ENCODE results near the gene ADGRF5. TPM values are rescaled to one million over a fixed set of nuclear protein-coding genes. Genes with fewer than 3 reads are reported as not detected.
A peak's percentile ranks its signal among the peaks of the same experiment; 100 is the strongest.

The ADGRF5 gene
- total and polyA plus RNA-seq, 12 donors = 27.1 to 92.1 (median 35.4) TPM

GRCh38 chr6:46926481-46926880, 4.7 kb upstream of the ADGRF5 start:
- no peaks in the 10 kb centered on the region for H3K9me3 ChIP-seq
- no peaks in the 10 kb centered on the region for H3K36me3 ChIP-seq
- peak overlapping the region in 5 of 10 donors; percentile 9 to 97 (median 45) for H3K27ac ChIP-seq
- ATAC-seq = no peak
- intact Hi-C loops (cut with DNase I) = no loop called here
- no peak for TF ChIP-seq CTCF (IDR thresholded peaks at IDR 0.05)
- H3K4me1 ChIP-seq = peaks cover 0 to 49% (median 11%) of the 10 kb centered on the region in 9 donors
- no peak for DNase-seq
- WGBS, 2 donors = 84% methylated on average over 6 of the region's 6 CpGs
- H3K27me3 ChIP-seq = no peaks in the 10 kb centered on the region
- H3K4me3 ChIP-seq = no peak overlapping the region

- 66 to 71% methylated on average over 6 of the region's 6 CpGs for WGBS, 2 donors
- ATAC-seq (peak in 5 of 8 donors; percentile 10 to 49 (median 31)), DNase-seq (no peak)
- no peaks in the 10 kb centered on the region for H3K36me3 ChIP-seq
- H3K4me1 ChIP-seq = peaks cover 0 to 49% (median 11%) of the 10 kb centered on the region in 9 donors
- intact Hi-C loops (cut with DNase I) = no loop called here
- TF ChIP-seq CTCF (IDR thresholded peaks at IDR 0.05) = no peak
- no peaks in the 10 kb centered on the region for H3K27me3 ChIP-seq
- H3K27ac ChIP-seq = peak overlapping the region in 5 of 10 donors; percentile 45 to 97 (median 88)
- no peaks in the 10 kb centered on the region for H3K9me3 ChIP-seq
- no peak overlapping the region for H3K4me3 ChIP-seq
Measured at GRCh38 chr6:46925563-46926253, 4.0 kb upstream of the ADGRF5 start.

- no peaks in the 10 kb centered on the region for H3K27me3 ChIP-seq
- no peak for DNase-seq
- intact Hi-C loops (cut with DNase I) = loop anchor here in 1 of 10 donors (2.0 kb wide), 1 partner anchor 25 kb away; no protein-coding TSS in a partner anchor
- 54 to 67% methylated on average over 7 of the region's 7 CpGs for WGBS, 2 donors
- H3K4me3 ChIP-seq = peak overlapping the region in 7 of 10 donors; percentile 33 to 65 (median 57)
- TF ChIP-seq CTCF (IDR thresholded peaks at IDR 0.05) = no peak
- peak in 7 of 8 donors; percentile 18 to 70 (median 52) for ATAC-seq
- no peaks in the 10 kb centered on the region for H3K9me3 ChIP-seq
- no peaks in the 10 kb centered on the region for H3K36me3 ChIP-seq
- H3K27ac ChIP-seq = peak overlapping the region; percentile 75 to 97 (median 87)
- peaks cover 0 to 57% (median 11%) of the 10 kb centered on the region in 9 donors for H3K4me1 ChIP-seq
Measured at GRCh38 chr6:46923476-46923875, 1.7 kb upstream of the ADGRF5 start.

GRCh38 chr6:46921059-46921458, 679 bp downstream of the ADGRF5 start:
- no peaks in the 10 kb centered on the region for H3K36me3 ChIP-seq
- TF ChIP-seq CTCF (IDR thresholded peaks at IDR 0.05) = no peak
- WGBS, 2 donors = 59 to 63% methylated on average over 6 of the region's 6 CpGs
- H3K4me1 ChIP-seq = peaks cover 0 to 74% (median 17%) of the 10 kb centered on the region in 9 donors
- DNase-seq (no peak), ATAC-seq (peak in 6 of 8 donors; percentile 34 to 73 (median 48))
- H3K9me3 ChIP-seq = no peaks in the 10 kb centered on the region
- peak overlapping the region; percentile 33 to 65 (median 56) for H3K4me3 ChIP-seq
- no peaks in the 10 kb centered on the region for H3K27me3 ChIP-seq
- intact Hi-C loops (cut with DNase I) = no loop called here
- H3K27ac ChIP-seq = peak overlapping the region; percentile 75 to 97 (median 87)
